Lower leg skin (tissue), 3 donors: ENCODE data around the gene OR2J3.

Source experiments
- POLR2A ChIP-seq, 2 donors: fragments of 450-650 bp; IDR thresholded peaks; one replicate each; pipeline ENCODE4 v1.6.1; 2016 to 2017; ENCODE audit warnings: antibody characterized with exemption in 2 of 2, mild to moderate bottlenecking in 1 of 2, moderate library complexity in 1 of 2
- TF ChIP-seq, protein P1 (sequence below), 3 donors: fragments of 450-650 bp; IDR thresholded peaks; one replicate each; pipeline ENCODE4 v1.5.1; 2016; ENCODE audit warnings: antibody characterized with exemption in 3 of 3, mild to moderate bottlenecking in 3 of 3, moderate library complexity in 2 of 3

DNA sequence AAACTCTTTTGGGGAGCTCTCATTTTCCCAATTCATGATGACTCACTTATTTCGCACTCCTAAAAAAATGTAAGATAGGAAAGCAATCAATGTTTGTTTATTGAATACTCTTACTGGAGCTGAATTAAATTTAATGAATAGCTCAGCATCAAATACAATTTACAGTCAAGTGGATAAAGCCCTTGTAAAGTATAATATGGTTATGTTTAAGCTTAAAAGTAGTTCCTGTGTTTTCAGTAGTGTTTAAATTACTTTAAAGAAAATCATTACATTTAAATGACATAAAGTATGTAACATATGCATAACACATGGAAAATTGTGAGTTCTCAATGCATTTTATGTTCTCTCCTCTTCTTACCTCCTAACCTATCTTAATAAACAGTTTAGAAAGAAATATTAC lies 20.6 kb upstream of the OR2J3 start, which contains the start of gene OR2B3:
- TF ChIP-seq POLR2A (IDR thresholded peaks at IDR 0.05), result no peak
- TF ChIP-seq, protein P1, sequence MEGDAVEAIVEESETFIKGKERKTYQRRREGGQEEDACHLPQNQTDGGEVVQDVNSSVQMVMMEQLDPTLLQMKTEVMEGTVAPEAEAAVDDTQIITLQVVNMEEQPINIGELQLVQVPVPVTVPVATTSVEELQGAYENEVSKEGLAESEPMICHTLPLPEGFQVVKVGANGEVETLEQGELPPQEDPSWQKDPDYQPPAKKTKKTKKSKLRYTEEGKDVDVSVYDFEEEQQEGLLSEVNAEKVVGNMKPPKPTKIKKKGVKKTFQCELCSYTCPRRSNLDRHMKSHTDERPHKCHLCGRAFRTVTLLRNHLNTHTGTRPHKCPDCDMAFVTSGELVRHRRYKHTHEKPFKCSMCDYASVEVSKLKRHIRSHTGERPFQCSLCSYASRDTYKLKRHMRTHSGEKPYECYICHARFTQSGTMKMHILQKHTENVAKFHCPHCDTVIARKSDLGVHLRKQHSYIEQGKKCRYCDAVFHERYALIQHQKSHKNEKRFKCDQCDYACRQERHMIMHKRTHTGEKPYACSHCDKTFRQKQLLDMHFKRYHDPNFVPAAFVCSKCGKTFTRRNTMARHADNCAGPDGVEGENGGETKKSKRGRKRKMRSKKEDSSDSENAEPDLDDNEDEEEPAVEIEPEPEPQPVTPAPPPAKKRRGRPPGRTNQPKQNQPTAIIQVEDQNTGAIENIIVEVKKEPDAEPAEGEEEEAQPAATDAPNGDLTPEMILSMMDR (IDR thresholded peaks at IDR 0.05), result no peak
